Progenitor cell of endocrine pancreas (in vitro differentiated cells): ENCODE results near the gene SLC35E2B. TPM values are rescaled to one million over a fixed set of nuclear protein-coding genes. Genes with fewer than 3 reads are reported as not detected.

Experiments
- DNase-seq: peaks from one replicate; pipeline ENCODE4 v3.0.0; 2021; ENCODE audit warnings: low spot score; ENCODE audit not compliant: unreplicated experiment
- H3K27ac Mint-ChIP-seq: 2 replicates; pipeline ENCODE4 v1.8.0; 2021; ENCODE audit warnings: mild to moderate bottlenecking, moderate library complexity, mixed read lengths
- H3K27me3 Mint-ChIP-seq: 2 replicates; pipeline ENCODE4 v1.8.0; 2021; ENCODE audit warnings: mixed read lengths
- H3K36me3 Mint-ChIP-seq: 2 replicates; pipeline ENCODE4 v1.8.0; 2022; ENCODE audit warnings: mixed read lengths; ENCODE audit not compliant: insufficient read depth
- H3K4me1 Mint-ChIP-seq: 2 replicates; pipeline ENCODE4 v1.8.0; 2021; ENCODE audit warnings: low read depth, mixed read lengths
- H3K4me3 Mint-ChIP-seq: 2 replicates; pipeline ENCODE4 v1.8.0; 2021; ENCODE audit warnings: low read depth, mild to moderate bottlenecking, moderate library complexity, mixed read lengths
- H3K9me3 Mint-ChIP-seq: 2 replicates; pipeline ENCODE4 v1.8.0; 2021; ENCODE audit warnings: low read depth, mixed read lengths
- total RNA-seq: library from RNA; stranded (reverse); gene quantifications from 2 replicates; pipeline ENCODE4 v1.2.1, GENCODE V29; 2021
- TF ChIP-seq, protein P1 (sequence below): fragments of 200-600 bp; sonication (generic); IDR thresholded peaks from one replicate; pipeline ENCODE4 v1.5.0; 2021; ENCODE audit warnings: antibody characterized with exemption, mild to moderate bottlenecking; ENCODE audit not compliant: unreplicated experiment

SLC35E2B gene
- total RNA-seq, 1 donor from 2014 or later, result 123 TPM

DNA sequence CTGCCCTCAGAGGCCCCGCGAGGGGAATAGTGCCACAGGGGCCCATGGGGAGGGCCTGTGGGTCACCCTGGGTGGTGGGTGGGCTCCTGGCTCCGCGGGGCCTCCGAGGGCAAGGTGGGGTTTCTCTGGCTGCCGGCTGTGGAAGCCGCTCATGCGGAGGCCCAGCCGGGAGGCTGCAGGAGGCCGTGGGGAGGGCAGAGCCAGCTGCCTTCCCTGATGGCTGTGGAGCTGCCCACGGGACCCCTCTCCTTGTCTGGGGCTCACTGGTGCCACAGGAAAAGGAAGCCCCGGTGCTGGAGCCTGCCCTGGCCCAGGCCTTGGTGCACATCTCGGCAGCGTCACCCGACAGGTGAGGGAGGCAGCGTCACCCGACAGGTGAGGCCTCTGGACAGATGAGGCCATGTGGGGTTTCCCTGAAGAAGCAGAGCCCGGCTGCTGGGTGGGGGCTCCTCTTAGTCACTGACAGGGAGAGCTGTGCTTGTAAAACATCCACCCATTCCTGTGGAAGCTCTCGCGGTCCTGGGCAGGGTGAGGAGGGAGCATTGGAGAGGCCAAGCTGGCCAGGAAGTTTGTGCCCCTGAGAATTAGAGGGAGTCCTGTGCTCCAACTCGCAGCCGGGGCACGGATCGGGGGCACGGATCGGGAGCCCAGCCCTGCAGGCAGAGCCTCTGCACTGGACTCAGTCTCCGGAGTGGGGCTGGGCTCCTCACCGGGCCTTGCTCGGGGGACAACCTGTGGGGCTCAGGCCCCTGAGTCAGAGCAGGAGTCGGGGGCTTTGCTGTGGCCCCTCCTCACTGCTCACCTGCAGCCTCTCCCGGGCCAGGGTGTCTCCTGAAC, 71.2 kb downstream of the SLC35E2B start:
- Mint-ChIP-seq H3K36me3 (peaks cover 2% of the 10 kb centered on the region), H3K27me3 (no peaks in the 10 kb centered on the region), H3K27ac (no peak overlapping the region), H3K4me3 (no peak overlapping the region), H3K9me3 (no peaks in the 10 kb centered on the region), H3K4me1 (peaks cover 4% of the 10 kb centered on the region)
- TF ChIP-seq, protein P1, sequence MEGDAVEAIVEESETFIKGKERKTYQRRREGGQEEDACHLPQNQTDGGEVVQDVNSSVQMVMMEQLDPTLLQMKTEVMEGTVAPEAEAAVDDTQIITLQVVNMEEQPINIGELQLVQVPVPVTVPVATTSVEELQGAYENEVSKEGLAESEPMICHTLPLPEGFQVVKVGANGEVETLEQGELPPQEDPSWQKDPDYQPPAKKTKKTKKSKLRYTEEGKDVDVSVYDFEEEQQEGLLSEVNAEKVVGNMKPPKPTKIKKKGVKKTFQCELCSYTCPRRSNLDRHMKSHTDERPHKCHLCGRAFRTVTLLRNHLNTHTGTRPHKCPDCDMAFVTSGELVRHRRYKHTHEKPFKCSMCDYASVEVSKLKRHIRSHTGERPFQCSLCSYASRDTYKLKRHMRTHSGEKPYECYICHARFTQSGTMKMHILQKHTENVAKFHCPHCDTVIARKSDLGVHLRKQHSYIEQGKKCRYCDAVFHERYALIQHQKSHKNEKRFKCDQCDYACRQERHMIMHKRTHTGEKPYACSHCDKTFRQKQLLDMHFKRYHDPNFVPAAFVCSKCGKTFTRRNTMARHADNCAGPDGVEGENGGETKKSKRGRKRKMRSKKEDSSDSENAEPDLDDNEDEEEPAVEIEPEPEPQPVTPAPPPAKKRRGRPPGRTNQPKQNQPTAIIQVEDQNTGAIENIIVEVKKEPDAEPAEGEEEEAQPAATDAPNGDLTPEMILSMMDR, result no peak
- DNase-seq, result no peak

DNA sequence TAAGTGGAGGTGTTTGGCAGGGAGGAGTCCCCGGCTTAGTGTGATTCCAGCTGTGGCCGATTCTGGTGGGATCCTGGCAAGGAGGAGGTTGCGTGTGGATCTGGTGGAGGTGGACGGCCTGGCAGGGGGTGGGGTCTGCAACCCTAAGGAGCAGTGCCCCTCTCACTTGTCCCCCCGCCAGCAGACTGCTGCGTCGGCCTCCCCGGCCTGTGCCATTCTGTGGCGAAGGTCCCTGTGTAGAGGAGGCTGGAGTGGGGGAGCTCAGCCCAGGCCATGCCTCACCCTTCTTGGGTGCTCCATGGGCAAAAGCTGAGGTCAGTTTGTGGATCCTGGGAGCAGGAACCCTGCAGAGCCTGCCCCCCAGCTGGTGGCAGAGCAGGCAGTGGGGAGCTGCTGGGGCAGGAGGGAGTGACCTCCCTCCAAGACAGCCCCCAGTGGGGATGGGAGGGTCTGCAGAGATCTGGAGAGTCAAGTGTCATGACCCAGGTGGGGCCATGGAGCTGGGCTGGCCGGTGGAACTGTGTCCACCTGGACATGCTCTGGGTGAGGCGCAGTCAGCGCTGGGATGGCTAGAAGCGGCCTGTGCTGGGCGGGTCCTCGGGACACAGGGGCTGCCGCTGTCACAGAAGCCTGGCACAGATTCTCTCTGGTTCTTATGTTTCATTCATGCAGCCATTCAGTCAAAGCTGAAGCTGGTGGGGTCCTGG, 72.0 kb downstream of the SLC35E2B start:
- TF ChIP-seq, protein P1, result no peak
- no peak for DNase-seq
- H3K27ac Mint-ChIP-seq, result no peak overlapping the region
- no peaks in the 10 kb centered on the region for H3K9me3 Mint-ChIP-seq
- peaks cover 4% of the 10 kb centered on the region for H3K4me1 Mint-ChIP-seq
- no peak overlapping the region for H3K4me3 Mint-ChIP-seq
- no peaks in the 10 kb centered on the region for H3K27me3 Mint-ChIP-seq
- peaks cover 2% of the 10 kb centered on the region for H3K36me3 Mint-ChIP-seq

DNA sequence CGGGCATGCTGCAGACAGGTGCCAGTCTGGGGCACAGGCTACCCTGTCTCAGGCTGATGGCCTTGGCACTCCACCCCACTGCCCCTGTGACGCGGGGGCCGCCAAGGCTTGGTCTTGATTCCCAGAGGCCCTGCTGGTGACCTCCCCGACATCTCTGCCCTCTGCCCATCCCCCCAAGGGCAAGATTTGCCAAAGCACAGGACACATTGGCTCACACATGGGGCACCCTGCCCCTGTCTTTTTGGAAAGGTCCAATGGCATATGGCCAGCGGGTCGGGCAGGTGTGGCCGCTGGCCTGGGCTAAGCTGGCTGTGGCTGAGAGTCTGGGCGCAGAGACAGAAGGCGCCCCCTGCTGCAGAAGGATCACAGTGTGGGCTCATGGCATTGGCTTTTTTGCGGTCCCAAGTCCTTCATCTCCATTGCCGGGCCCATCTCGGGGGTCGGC, 72.7 kb downstream of the SLC35E2B start:
- Mint-ChIP-seq H3K27me3 (no peaks in the 10 kb centered on the region), H3K4me1 (peaks cover 5% of the 10 kb centered on the region), H3K27ac (no peak overlapping the region), H3K36me3 (peaks cover 2% of the 10 kb centered on the region), H3K9me3 (no peaks in the 10 kb centered on the region), H3K4me3 (no peak overlapping the region)
- DNase-seq, result no peak
- TF ChIP-seq, protein P1, result peak; percentile 24

DNA sequence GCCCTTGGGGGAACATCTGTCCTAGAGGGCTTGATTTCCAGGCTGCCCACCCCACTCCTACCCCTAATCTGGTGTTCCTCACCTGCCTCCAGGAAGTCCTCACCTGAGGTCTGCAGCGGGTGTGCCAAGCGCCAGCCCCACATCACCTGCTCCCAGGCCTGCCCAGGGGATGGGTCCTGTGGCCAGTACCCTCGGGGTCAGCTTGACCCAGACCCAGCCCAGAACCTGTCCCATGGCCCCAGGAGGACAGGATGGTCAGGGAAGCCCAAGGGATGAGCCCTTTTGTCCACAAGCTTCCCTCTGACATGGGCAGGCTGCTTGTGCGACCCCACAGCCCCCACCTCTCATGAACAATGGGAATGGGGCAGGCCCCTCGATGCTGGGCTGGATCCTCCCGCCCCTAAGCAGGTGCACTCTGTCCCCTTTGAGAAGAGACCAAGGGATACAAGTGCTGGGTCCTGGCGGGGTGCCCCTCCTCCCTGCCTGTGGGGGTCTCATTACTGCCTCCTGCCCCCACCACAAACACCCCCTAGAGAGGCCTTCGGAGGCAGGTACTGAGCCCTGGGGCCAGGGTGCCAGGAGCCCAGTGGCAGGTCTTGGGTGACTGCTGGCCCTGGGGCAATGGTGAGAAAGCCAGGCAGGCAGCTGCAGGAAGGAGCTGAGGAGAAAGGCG, 74.1 kb downstream of the SLC35E2B start:
- no peak for DNase-seq
- Mint-ChIP-seq H3K27me3 (no peaks in the 10 kb centered on the region), H3K27ac (no peak overlapping the region), H3K4me3 (no peak overlapping the region), H3K36me3 (peaks cover 3% of the 10 kb centered on the region), H3K9me3 (no peaks in the 10 kb centered on the region), H3K4me1 (peaks cover 19% of the 10 kb centered on the region)
- TF ChIP-seq, protein P1, result no peak

DNA sequence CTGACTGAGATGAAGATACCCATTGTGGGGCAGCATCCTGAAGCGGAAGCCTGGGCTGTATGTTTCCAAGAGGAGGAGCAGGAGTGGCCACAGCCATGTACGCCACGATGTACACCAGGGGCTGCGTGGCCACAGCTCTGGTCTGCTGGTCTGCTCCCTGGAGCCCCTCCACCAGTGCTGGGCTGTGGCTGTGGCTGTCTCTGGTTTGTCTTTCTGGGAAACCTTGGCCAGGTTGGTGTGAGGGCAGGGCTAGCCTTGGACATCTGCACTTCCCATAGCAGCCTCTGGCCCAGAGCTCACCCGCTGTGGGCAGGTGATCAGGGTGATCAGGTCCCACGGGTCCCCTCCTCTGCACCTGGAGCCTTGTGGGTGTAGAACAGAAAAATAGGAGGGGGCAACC, 74.7 kb downstream of the SLC35E2B start:
- no peak for DNase-seq
- TF ChIP-seq, protein P1, result no peak
- peaks cover 3% of the 10 kb centered on the region for H3K36me3 Mint-ChIP-seq
- no peaks in the 10 kb centered on the region for H3K27me3 Mint-ChIP-seq
- H3K4me1 Mint-ChIP-seq, result peaks cover 21% of the 10 kb centered on the region
- H3K9me3 Mint-ChIP-seq, result no peaks in the 10 kb centered on the region
- no peak overlapping the region for H3K4me3 Mint-ChIP-seq
- no peak overlapping the region for H3K27ac Mint-ChIP-seq
